Measurements from ENCODE around the gene PTPN14. TPM values are rescaled to one million over a fixed set of nuclear protein-coding genes. Genes with fewer than 3 reads are reported as not detected.

The PTPN14 gene
- total RNA-seq, 1 experiment from 2014 or later, result 76.4 TPM

GRCh38 chr1:214360116-214360515 is 191.3 kb downstream of the PTPN14 start:
- DNase-seq, result no peak
- no peak overlapping the region for H3K9ac ChIP-seq (ENCODE audit: extremely low read depth, insufficient read length, low read length)
- H3K4me1 Mint-ChIP-seq, result peaks cover 5% of the 10 kb centered on the region in 2 experiments

More at GRCh38 chr1:214360116-214360515, 191.3 kb downstream of the PTPN14 start:
- Histone ChIP-seq H2BK5ac (ENCODE audit: insufficient read length, low read length) (no peak overlapping the region), H2BK15ac (ENCODE audit: low read depth, low read length) (no peak overlapping the region), H4K5ac (ENCODE audit: insufficient read length, low read depth, low read length) (no peak overlapping the region), H3K4me2 (ENCODE audit: insufficient read depth, insufficient read length, low read length) (no peak overlapping the region), H3K4ac (ENCODE audit: low read depth, low read length) (no peak overlapping the region), H3K79me1 (ENCODE audit: insufficient read depth, low read depth, low read length, poor library complexity, severe bottlenecking) (no peaks in the 10 kb centered on the region), H2BK120ac (ENCODE audit: low read depth, low read length, poor library complexity, severe bottlenecking) (no peak overlapping the region), H3K27me3 (ENCODE audit: insufficient read depth, low read length) (no peaks in the 10 kb centered on the region), H3K9me3 (ENCODE audit: control insufficient read depth, low read depth, low read length) (no peaks in the 10 kb centered on the region), H3K27ac (ENCODE audit: insufficient read length, low read depth, low read length) (no peak overlapping the region), H3K79me2 (ENCODE audit: insufficient read depth, low read length) (no peaks in the 10 kb centered on the region), H3K23ac (ENCODE audit: insufficient read length, low read depth, low read length) (no peak overlapping the region), H3T11ph (ENCODE audit: low read length) (no peak overlapping the region), H3K4me1 (ENCODE audit: insufficient read depth, low read length) (0 out of 2 replicates have a peak, but pooled peaks cover under 1% of the 10 kb centered on the region), H3K14ac (ENCODE audit: insufficient read depth, low read length) (no peak overlapping the region), H2BK20ac (ENCODE audit: low read depth, low read length, poor library complexity, severe bottlenecking) (no peak overlapping the region), H3K18ac (ENCODE audit: insufficient read length, low read depth, low read length) (no peak overlapping the region), H2AK5ac (ENCODE audit: insufficient read length, low read length) (no peak overlapping the region), H4K20me1 (ENCODE audit: control insufficient read depth, insufficient read depth, insufficient read length) (no peaks in the 10 kb centered on the region), H4K8ac (replicated peaks; ENCODE audit: insufficient read length, low read depth, low read length) (no peak overlapping the region), H3K56ac (ENCODE audit: insufficient read length, low read depth, low read length) (no peak overlapping the region), H3K23me2 (ENCODE audit: insufficient read length, low read depth, low read length, poor library complexity, severe bottlenecking) (no peaks in the 10 kb centered on the region), H2BK12ac (ENCODE audit: insufficient read length, low read depth, low read length) (no peak overlapping the region), H2AFZ (ENCODE audit: low read length) (no peak overlapping the region), H4K91ac (ENCODE audit: insufficient read length, low read depth, low read length) (no peak overlapping the region)
- Mint-ChIP-seq H3K27ac (peak overlapping the region in 1 of 3 experiments; percentile 80; a peak in 1 of 7 replicates), H3K4me3 (no peak overlapping the region), H3K9me3 (no peaks in the 10 kb centered on the region), H3K36me3 (ENCODE audit: insufficient read depth in 1 of 3, low read depth in 3 of 3) (peaks cover 8 to 86% (median 64%) of the 10 kb centered on the region in 3 experiments), H3K27me3 (ENCODE audit: low read depth) (no peaks in the 10 kb centered on the region)
- TF ChIP-seq, protein P1, sequence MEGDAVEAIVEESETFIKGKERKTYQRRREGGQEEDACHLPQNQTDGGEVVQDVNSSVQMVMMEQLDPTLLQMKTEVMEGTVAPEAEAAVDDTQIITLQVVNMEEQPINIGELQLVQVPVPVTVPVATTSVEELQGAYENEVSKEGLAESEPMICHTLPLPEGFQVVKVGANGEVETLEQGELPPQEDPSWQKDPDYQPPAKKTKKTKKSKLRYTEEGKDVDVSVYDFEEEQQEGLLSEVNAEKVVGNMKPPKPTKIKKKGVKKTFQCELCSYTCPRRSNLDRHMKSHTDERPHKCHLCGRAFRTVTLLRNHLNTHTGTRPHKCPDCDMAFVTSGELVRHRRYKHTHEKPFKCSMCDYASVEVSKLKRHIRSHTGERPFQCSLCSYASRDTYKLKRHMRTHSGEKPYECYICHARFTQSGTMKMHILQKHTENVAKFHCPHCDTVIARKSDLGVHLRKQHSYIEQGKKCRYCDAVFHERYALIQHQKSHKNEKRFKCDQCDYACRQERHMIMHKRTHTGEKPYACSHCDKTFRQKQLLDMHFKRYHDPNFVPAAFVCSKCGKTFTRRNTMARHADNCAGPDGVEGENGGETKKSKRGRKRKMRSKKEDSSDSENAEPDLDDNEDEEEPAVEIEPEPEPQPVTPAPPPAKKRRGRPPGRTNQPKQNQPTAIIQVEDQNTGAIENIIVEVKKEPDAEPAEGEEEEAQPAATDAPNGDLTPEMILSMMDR (conservative IDR thresholded peaks at IDR 0.05), result no peak
- WGBS (ENCODE audit: extremely low coverage, insufficient read length, low lambda C conversion rate), result no CpG with 5 or more reads among the region's 5 CpGs
